PFSK-1 (cell line): ENCODE data around the gene FAM169A.

Source experiments
- FOXP2 ChIP-seq: optimal IDR thresholded peaks from 2 replicates; pipeline ENCODE3; 2011; ENCODE audit warnings: borderline replicate concordance, control low read depth, inconsistent platforms; ENCODE audit not compliant: insufficient read depth; ENCODE audit errors: extremely low read length, extremely low read depth
- POLR2AphosphoS5 ChIP-seq: IDR thresholded peaks from 2 replicates; pipeline ENCODE4 v1.6.1; 2012; ENCODE audit warnings: low read depth, mild to moderate bottlenecking, control low read depth, low read length, moderate library complexity
- REST ChIP-seq, 2 experiments: IDR thresholded peaks; 2 replicates each; pipeline versions ENCODE4 v1.6.1 to v1.8.0; 2011 to 2012; ENCODE audit warnings: low read depth in 2 of 2, low read length in 2 of 2, control low read depth in 1 of 2, inconsistent platforms in 1 of 2, mild to moderate bottlenecking in 1 of 2, moderate library complexity in 1 of 2; ENCODE audit not compliant: insufficient read depth in 1 of 2
- SIN3A ChIP-seq: IDR thresholded peaks from 2 replicates; pipeline ENCODE4 v1.6.1; 2012; ENCODE audit warnings: mild to moderate bottlenecking, low read length, moderate library complexity, borderline replicate concordance; ENCODE audit not compliant: insufficient read depth
- TAF1 ChIP-seq: IDR thresholded peaks from 2 replicates; pipeline ENCODE4 v1.6.1; 2012; ENCODE audit warnings: low read length, control low read depth, borderline replicate concordance; ENCODE audit not compliant: insufficient read depth

Gene FAM169A

GRCh38 chr5:74787424-74787823, 78.8 kb downstream of the FAM169A start:
- no peak for TF ChIP-seq FOXP2
- no peak for TF ChIP-seq POLR2AphosphoS5
- no peak for TF ChIP-seq TAF1
- no peak for TF ChIP-seq SIN3A
- no peak for TF ChIP-seq REST (IDR thresholded peaks at IDR 0.05; ENCODE audit: insufficient read depth in 1 of 2, low read depth in 2 of 2, low read length in 2 of 2)

GRCh38 chr5:74786851-74787250, 79.3 kb downstream of the FAM169A start:
- TF ChIP-seq SIN3A (no peak), REST (IDR thresholded peaks at IDR 0.05; ENCODE audit: insufficient read depth in 1 of 2, low read depth in 2 of 2, low read length in 2 of 2) (no peak), POLR2AphosphoS5 (no peak), TAF1 (no peak), FOXP2 (no peak)

- TF ChIP-seq REST (IDR thresholded peaks at IDR 0.05; ENCODE audit: insufficient read depth in 1 of 2, low read depth in 2 of 2, low read length in 2 of 2) (no peak), TAF1 (no peak), FOXP2 (no peak), SIN3A (no peak), POLR2AphosphoS5 (no peak)
Observed at GRCh38 chr5:74778609-74779008, 87.6 kb downstream of the FAM169A start.

GRCh38 chr5:74772359-74772758, 93.8 kb downstream of the FAM169A start:
- no peak for TF ChIP-seq REST (IDR thresholded peaks at IDR 0.05; ENCODE audit: insufficient read depth in 1 of 2, low read depth in 2 of 2, low read length in 2 of 2)
- TF ChIP-seq POLR2AphosphoS5: no peak
- TF ChIP-seq TAF1: no peak
- no peak for TF ChIP-seq SIN3A
- TF ChIP-seq FOXP2: no peak

GRCh38 chr5:74767579-74767913, 98.6 kb downstream of the FAM169A start:
- TF ChIP-seq REST (IDR thresholded peaks at IDR 0.05; ENCODE audit: insufficient read depth in 1 of 2, low read depth in 2 of 2, low read length in 2 of 2): no peak
- no peak for TF ChIP-seq SIN3A
- TF ChIP-seq TAF1: no peak
- TF ChIP-seq FOXP2: no peak
- TF ChIP-seq POLR2AphosphoS5: no peak
